ENCODE results near the gene BCL2.

DNA sequence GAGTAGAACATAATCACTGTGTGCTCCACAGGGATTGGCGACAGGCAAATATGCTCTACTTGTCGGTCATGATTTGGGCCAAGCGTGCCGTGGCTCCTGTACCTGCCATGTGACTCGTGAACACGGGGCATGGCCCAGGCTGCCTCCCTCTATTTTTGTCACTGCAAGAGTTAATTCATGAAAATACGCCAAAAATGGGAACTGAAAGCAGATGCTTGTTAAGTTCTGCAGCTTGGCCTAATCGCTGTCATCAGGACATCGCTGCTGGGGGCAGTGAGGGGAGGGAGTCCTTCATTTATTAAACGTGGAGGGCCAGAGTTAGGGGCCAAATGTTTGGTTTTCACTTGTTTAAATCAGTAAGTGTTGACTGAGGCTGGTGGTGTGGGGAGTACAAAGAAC, 177.8 kb downstream of the BCL2 start:
- TF ChIP-seq, protein P1, sequence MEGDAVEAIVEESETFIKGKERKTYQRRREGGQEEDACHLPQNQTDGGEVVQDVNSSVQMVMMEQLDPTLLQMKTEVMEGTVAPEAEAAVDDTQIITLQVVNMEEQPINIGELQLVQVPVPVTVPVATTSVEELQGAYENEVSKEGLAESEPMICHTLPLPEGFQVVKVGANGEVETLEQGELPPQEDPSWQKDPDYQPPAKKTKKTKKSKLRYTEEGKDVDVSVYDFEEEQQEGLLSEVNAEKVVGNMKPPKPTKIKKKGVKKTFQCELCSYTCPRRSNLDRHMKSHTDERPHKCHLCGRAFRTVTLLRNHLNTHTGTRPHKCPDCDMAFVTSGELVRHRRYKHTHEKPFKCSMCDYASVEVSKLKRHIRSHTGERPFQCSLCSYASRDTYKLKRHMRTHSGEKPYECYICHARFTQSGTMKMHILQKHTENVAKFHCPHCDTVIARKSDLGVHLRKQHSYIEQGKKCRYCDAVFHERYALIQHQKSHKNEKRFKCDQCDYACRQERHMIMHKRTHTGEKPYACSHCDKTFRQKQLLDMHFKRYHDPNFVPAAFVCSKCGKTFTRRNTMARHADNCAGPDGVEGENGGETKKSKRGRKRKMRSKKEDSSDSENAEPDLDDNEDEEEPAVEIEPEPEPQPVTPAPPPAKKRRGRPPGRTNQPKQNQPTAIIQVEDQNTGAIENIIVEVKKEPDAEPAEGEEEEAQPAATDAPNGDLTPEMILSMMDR (IDR thresholded peaks at IDR 0.05), result no peak
- TF ChIP-seq POLR2A (IDR thresholded peaks at IDR 0.05), result no peak
- TF ChIP-seq EP300 (IDR thresholded peaks at IDR 0.05), result no peak
- no peak for TF ChIP-seq POLR2AphosphoS5 (IDR thresholded peaks at IDR 0.05)

All from sigmoid colon (tissue), 4 donors.